ENCODE measurements around the gene KCNK1. TPM values are rescaled to one million over a fixed set of nuclear protein-coding genes. Genes with fewer than 3 reads are reported as not detected.

Gene KCNK1
- total RNA-seq, 1 experiment from 2014 or later, result 24.3 TPM

GRCh38 chr1:233652526-233652925 is 38.6 kb downstream of the KCNK1 start:
- H3K4me3 Mint-ChIP-seq (ENCODE audit: unreplicated experiment), result no peak overlapping the region
- DNase-seq (ENCODE audit: unreplicated experiment), result no peak
- H3K4me1 Mint-ChIP-seq (ENCODE audit: insufficient read depth, unreplicated experiment), result peaks cover 52% of the 10 kb centered on the region
- H3K36me3 Mint-ChIP-seq (ENCODE audit: insufficient read depth, unreplicated experiment), result peaks cover 6% of the 10 kb centered on the region
- BruUV-seq (replicated peaks), result no TSS peak
- no peak overlapping the region for H3K27ac Mint-ChIP-seq (ENCODE audit: low read depth, unreplicated experiment)
- intact Hi-C loops (cut with micrococcal nuclease), result no loop called here
- H3K9me3 Mint-ChIP-seq (ENCODE audit: unreplicated experiment), result no peaks in the 10 kb centered on the region
- no peaks in the 10 kb centered on the region for H3K27me3 Mint-ChIP-seq (ENCODE audit: insufficient read depth, unreplicated experiment)
- ChIA-PET POLR2A (interaction anchor here (0.6 to 1.4 kb wide), 7 partner anchors 9 to 107 kb away, joined by 3 to 4 read pairs (median 3); partner anchors contain the start of gene KCNK1), CTCF (interaction anchor here (0.6 to 1.1 kb wide), 4 partner anchors 26 to 253 kb away, joined by 3 to 5 read pairs (median 3); no protein-coding TSS in a partner anchor)
- no peak for TF ChIP-seq CTCF (IDR thresholded peaks at IDR 0.05; ENCODE audit: unreplicated experiment)

GRCh38 chr1:233654658-233655280 is 40.9 kb downstream of the KCNK1 start:
- no peak overlapping the region for H3K4me3 Mint-ChIP-seq (ENCODE audit: unreplicated experiment)
- CTCF ChIA-PET, result interaction anchor here (0.5 to 6.0 kb wide), 2 partner anchors 214 to 292 kb away, joined by 5 to 30 read pairs; no protein-coding TSS in a partner anchor

GRCh38 chr1:233655301-233655740 is 41.4 kb downstream of the KCNK1 start:
- Mint-ChIP-seq H3K4me3 (ENCODE audit: unreplicated experiment) (no peak overlapping the region), H3K27ac (ENCODE audit: low read depth, unreplicated experiment) (peak overlapping the region; percentile 18), H3K4me1 (ENCODE audit: insufficient read depth, unreplicated experiment) (peaks cover 54% of the 10 kb centered on the region), H3K27me3 (ENCODE audit: insufficient read depth, unreplicated experiment) (no peaks in the 10 kb centered on the region), H3K9me3 (ENCODE audit: unreplicated experiment) (no peaks in the 10 kb centered on the region), H3K36me3 (ENCODE audit: insufficient read depth, unreplicated experiment) (peaks cover 6% of the 10 kb centered on the region)
- ChIA-PET POLR2A (interaction anchor here (1.0 to 4.2 kb wide), 5 partner anchors 10 to 51 kb away, joined by 3 to 28 read pairs (median 4); no protein-coding TSS in a partner anchor), CTCF (interaction anchor here (6.0 kb wide), 1 partner anchor 214 kb away, joined by 30 read pairs; no protein-coding TSS in a partner anchor)
- DNase-seq (ENCODE audit: unreplicated experiment), result peak; percentile 58
- no TSS peak for BruUV-seq (replicated peaks)
- intact Hi-C loops (cut with micrococcal nuclease), result no loop called here
- no peak for TF ChIP-seq CTCF (IDR thresholded peaks at IDR 0.05; ENCODE audit: unreplicated experiment)

More at GRCh38 chr1:233654658-233655280, 40.9 kb downstream of the KCNK1 start:
- BruUV-seq (replicated peaks), result no TSS peak
- no peak for TF ChIP-seq CTCF (IDR thresholded peaks at IDR 0.05; ENCODE audit: unreplicated experiment)
- peaks cover 54% of the 10 kb centered on the region for H3K4me1 Mint-ChIP-seq (ENCODE audit: insufficient read depth, unreplicated experiment)
- H3K27ac Mint-ChIP-seq (ENCODE audit: low read depth, unreplicated experiment), result peak overlapping the region; percentile 18
- intact Hi-C loops (cut with micrococcal nuclease), result no loop called here
- POLR2A ChIA-PET, result interaction anchor here (1.0 to 4.2 kb wide), 5 partner anchors 11 to 51 kb away, joined by 3 to 28 read pairs (median 4); no protein-coding TSS in a partner anchor
- H3K36me3 Mint-ChIP-seq (ENCODE audit: insufficient read depth, unreplicated experiment), result peaks cover 6% of the 10 kb centered on the region
- DNase-seq (ENCODE audit: unreplicated experiment), result peak; percentile 75
- H3K27me3 Mint-ChIP-seq (ENCODE audit: insufficient read depth, unreplicated experiment), result no peaks in the 10 kb centered on the region
- no peaks in the 10 kb centered on the region for H3K9me3 Mint-ChIP-seq (ENCODE audit: unreplicated experiment)

GRCh38 chr1:233656032-233656635 is 42.2 kb downstream of the KCNK1 start:
- peaks cover 6% of the 10 kb centered on the region for H3K36me3 Mint-ChIP-seq (ENCODE audit: insufficient read depth, unreplicated experiment)
- H3K4me1 Mint-ChIP-seq (ENCODE audit: insufficient read depth, unreplicated experiment), result peaks cover 54% of the 10 kb centered on the region
- no TSS peak for BruUV-seq (replicated peaks)
- POLR2A ChIA-PET, result interaction anchor here (0.8 to 4.2 kb wide), 10 partner anchors 9 to 148 kb away, joined by 3 to 28 read pairs (median 4); no protein-coding TSS in a partner anchor
- H3K27ac Mint-ChIP-seq (ENCODE audit: low read depth, unreplicated experiment), result peak overlapping the region; percentile 4
- intact Hi-C loops (cut with micrococcal nuclease), result no loop called here
- no peaks in the 10 kb centered on the region for H3K9me3 Mint-ChIP-seq (ENCODE audit: unreplicated experiment)
- peak; percentile 17 for DNase-seq (ENCODE audit: unreplicated experiment)
- no peak for TF ChIP-seq CTCF (IDR thresholded peaks at IDR 0.05; ENCODE audit: unreplicated experiment)
- H3K4me3 Mint-ChIP-seq (ENCODE audit: unreplicated experiment), result no peak overlapping the region
- CTCF ChIA-PET, result interaction anchor here (0.6 to 6.0 kb wide), 6 partner anchors 11 to 410 kb away, joined by 3 to 30 read pairs (median 4); no protein-coding TSS in a partner anchor
- no peaks in the 10 kb centered on the region for H3K27me3 Mint-ChIP-seq (ENCODE audit: insufficient read depth, unreplicated experiment)
